ENCODE data around the gene FRAT2. TPM values are rescaled to one million over a fixed set of nuclear protein-coding genes. Genes with fewer than 3 reads are reported as not detected.

The FRAT2 gene
- total RNA-seq, 3 donors from 2014 or later: 12.2 to 24.1 (median 15.4) TPM

DNA sequence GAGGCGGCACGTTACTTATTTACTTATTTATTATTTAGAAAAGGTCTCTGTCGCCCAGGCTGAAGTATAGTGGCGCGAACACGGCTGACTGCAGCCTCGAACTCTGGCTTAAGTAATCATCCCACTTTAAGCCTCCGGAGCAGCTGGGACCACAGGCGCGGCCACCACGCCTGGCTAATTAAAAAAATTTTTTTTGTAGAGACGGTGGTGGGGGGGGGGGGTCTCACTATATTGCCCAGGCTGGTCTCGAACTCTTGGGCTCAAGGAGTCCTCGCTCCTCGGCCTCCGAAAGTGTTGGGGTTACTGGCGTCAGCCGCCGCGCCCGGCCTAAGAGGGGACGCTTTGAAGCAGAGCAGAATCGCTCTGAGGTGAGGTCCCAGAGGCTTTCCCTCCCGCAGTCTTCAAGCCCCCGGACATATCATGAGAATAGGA lies 675 bp upstream of the FRAT2 start:
- H3K4me1 ChIP-seq: peaks cover 4 to 9% of the 10 kb centered on the region in 2 donors
- H3K4me3 ChIP-seq: peak overlapping the region; percentile 76 to 98 (median 89)
- TF ChIP-seq CTCF (IDR thresholded peaks at IDR 0.05): no peak
- TF ChIP-seq POLR2AphosphoS5 (IDR thresholded peaks at IDR 0.05): no peak
- no peak for TF ChIP-seq POLR2A (IDR thresholded peaks at IDR 0.05)
- no peak for DNase-seq (ENCODE audit: low spot score in 2 of 2)
- no peaks in the 10 kb centered on the region for H3K36me3 ChIP-seq
- intact Hi-C loops (cut with DNase I; ENCODE audit: low total_unique reads): no loop called here
- H3K27ac ChIP-seq: peak overlapping the region; percentile 96 to 97
- no peaks in the 10 kb centered on the region for H3K27me3 ChIP-seq
- H3K9me3 ChIP-seq: no peaks in the 10 kb centered on the region

- TF ChIP-seq POLR2AphosphoS5 (IDR thresholded peaks at IDR 0.05) (no peak), CTCF (IDR thresholded peaks at IDR 0.05) (no peak), POLR2A (IDR thresholded peaks at IDR 0.05) (no peak)
- H3K9me3 ChIP-seq: no peaks in the 10 kb centered on the region
- peak overlapping the region; percentile 96 to 97 for H3K27ac ChIP-seq
- H3K36me3 ChIP-seq: no peaks in the 10 kb centered on the region
- H3K4me3 ChIP-seq: peak overlapping the region; percentile 76 to 98 (median 89)
- no peak for DNase-seq (ENCODE audit: low spot score in 2 of 2)
- H3K27me3 ChIP-seq: no peaks in the 10 kb centered on the region
- peaks cover 4 to 9% of the 10 kb centered on the region in 2 donors for H3K4me1 ChIP-seq
- intact Hi-C loops (cut with DNase I; ENCODE audit: low total_unique reads): loop anchor here (5.0 kb wide), 1 partner anchor 164 kb away; the partner anchor contains the start of genes MMS19 and UBTD1
Measured at GRCh38 chr10:97333601-97334369, 744 bp downstream of the FRAT2 start.

- Histone ChIP-seq H3K27ac (peak overlapping the region; percentile 96 to 97), H3K36me3 (no peaks in the 10 kb centered on the region), H3K4me3 (peak overlapping the region; percentile 76 to 98 (median 89)), H3K4me1 (peaks cover 4 to 9% of the 10 kb centered on the region in 2 donors), H3K27me3 (no peaks in the 10 kb centered on the region), H3K9me3 (no peaks in the 10 kb centered on the region)
- intact Hi-C loops (cut with DNase I; ENCODE audit: low total_unique reads): loop anchor here (5.0 kb wide), 1 partner anchor 164 kb away; the partner anchor contains the start of genes MMS19 and UBTD1
- TF ChIP-seq POLR2AphosphoS5 (IDR thresholded peaks at IDR 0.05) (no peak), POLR2A (IDR thresholded peaks at IDR 0.05) (no peak), CTCF (IDR thresholded peaks at IDR 0.05) (no peak)
- DNase-seq (ENCODE audit: low spot score in 2 of 2): no peak
Measured at GRCh38 chr10:97333351-97333600, 1.3 kb downstream of the FRAT2 start.

DNA sequence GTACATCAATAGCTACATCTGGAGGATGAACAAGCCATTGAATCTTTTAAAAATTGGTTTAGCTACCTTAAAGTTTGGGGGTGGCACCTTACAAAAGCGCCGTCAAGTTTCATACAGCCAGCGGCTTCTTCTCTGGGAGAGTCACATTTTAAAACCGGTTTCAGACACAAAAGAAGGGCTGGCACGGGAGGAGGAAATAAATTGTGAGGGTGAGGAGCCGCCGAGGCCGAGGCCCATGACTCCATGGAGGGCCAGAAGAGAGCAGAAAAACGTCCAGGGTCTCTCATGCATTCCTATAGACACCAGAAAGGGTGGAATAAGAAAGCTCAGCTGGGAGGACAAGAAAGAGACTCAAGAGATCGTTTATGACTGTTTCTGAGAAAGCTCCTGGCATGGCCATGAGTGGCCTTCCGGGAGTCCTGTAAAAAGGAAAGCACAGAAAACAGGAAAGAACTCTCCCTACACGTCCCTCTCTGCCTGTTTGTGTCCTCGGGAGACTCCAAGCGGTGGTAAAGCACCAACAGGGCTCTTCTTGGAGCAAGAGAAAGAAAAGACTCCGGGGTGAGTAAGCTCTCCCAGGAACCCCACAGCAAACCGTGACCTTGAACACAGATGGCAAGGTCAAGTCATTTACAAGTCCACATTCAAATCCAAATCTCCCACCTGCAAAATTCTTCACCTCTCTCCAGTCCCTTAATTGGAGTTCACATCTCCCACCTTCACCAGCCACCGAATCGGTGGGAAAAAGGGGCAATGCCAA lies 1.8 kb downstream of the FRAT2 start:
- DNase-seq (ENCODE audit: low spot score in 2 of 2): peak in 1 of 2 donors; percentile 34
- Histone ChIP-seq H3K27ac (peak overlapping the region; percentile 96 to 97), H3K4me1 (peaks cover 4 to 9% of the 10 kb centered on the region in 2 donors), H3K9me3 (no peaks in the 10 kb centered on the region), H3K36me3 (no peaks in the 10 kb centered on the region), H3K4me3 (peak overlapping the region; percentile 76 to 98 (median 89)), H3K27me3 (no peaks in the 10 kb centered on the region)
- intact Hi-C loops (cut with DNase I; ENCODE audit: low total_unique reads): loop anchor here (5.0 kb wide), 1 partner anchor 165 kb away; the partner anchor contains the start of genes MMS19 and UBTD1
- TF ChIP-seq POLR2AphosphoS5 (IDR thresholded peaks at IDR 0.05) (peak in 1 of 3 donors; percentile 32), CTCF (IDR thresholded peaks at IDR 0.05) (no peak)

Measured in breast epithelium (tissue), 4 donors.